H9 (cell line): ENCODE measurements around the gene ZNF618. TPM values are rescaled to one million over a fixed set of nuclear protein-coding genes. Genes with fewer than 3 reads are reported as not detected.

Source experiments
- DNase-seq: peaks from one replicate; pipeline ENCODE4 v3.0.0-alpha.2; 2017
- H2AFZ ChIP-seq: one replicate; pipeline ENCODE4 v1.6.1; 2013; ENCODE audit warnings: mild to moderate bottlenecking, low read length, control low read depth, moderate library complexity
- H2AK5ac ChIP-seq: 2 replicates; pipeline ENCODE4 v1.6.1; 2013; ENCODE audit warnings: low read length, control low read depth, mixed read lengths; ENCODE audit not compliant: insufficient read length
- H2BK120ac ChIP-seq: one replicate; pipeline ENCODE4 v1.6.1; 2013; ENCODE audit warnings: low read depth, mild to moderate bottlenecking, low read length, control low read depth, inconsistent platforms; ENCODE audit not compliant: poor library complexity, severe bottlenecking
- H2BK12ac ChIP-seq: 2 replicates; pipeline ENCODE4 v1.6.1; 2013; ENCODE audit warnings: low read length, control low read depth, mixed read lengths, low read depth; ENCODE audit not compliant: insufficient read length
- H2BK15ac ChIP-seq: 2 replicates; pipeline ENCODE4 v1.6.1; 2013; ENCODE audit warnings: low read depth, low read length, control low read depth
- H2BK20ac ChIP-seq: one replicate; pipeline ENCODE4 v1.6.1; 2013; ENCODE audit warnings: low read depth, mild to moderate bottlenecking, low read length, control low read depth, inconsistent platforms; ENCODE audit not compliant: poor library complexity, severe bottlenecking
- H2BK5ac ChIP-seq: 2 replicates; pipeline ENCODE4 v1.6.1; 2013; ENCODE audit warnings: low read length, control low read depth, mixed read lengths; ENCODE audit not compliant: insufficient read length
- H3K14ac ChIP-seq: 2 replicates; pipeline ENCODE4 v1.6.1; 2013; ENCODE audit warnings: low read length, control low read depth; ENCODE audit not compliant: insufficient read depth
- H3K18ac ChIP-seq: 2 replicates; pipeline ENCODE4 v1.6.1; 2013; ENCODE audit warnings: low read depth, mild to moderate bottlenecking, mixed read lengths, low read length, control low read depth; ENCODE audit not compliant: insufficient read length
- H3K23ac ChIP-seq: 2 replicates; pipeline ENCODE4 v1.6.1; 2013; ENCODE audit warnings: low read length, control low read depth, mixed read lengths, low read depth; ENCODE audit not compliant: insufficient read length
- H3K23me2 ChIP-seq: 2 replicates; pipeline ENCODE4 v1.6.1; 2013; ENCODE audit warnings: low read depth, mild to moderate bottlenecking, mixed read lengths, low read length, control low read depth; ENCODE audit not compliant: insufficient read length, poor library complexity, severe bottlenecking
- H3K27ac ChIP-seq: 2 replicates; pipeline ENCODE4 v1.5.1; 2013; ENCODE audit warnings: low read length, control low read depth, mixed read lengths, low read depth; ENCODE audit not compliant: insufficient read length
- H3K27me3 ChIP-seq: 2 replicates; pipeline ENCODE4 v1.6.1; 2013; ENCODE audit warnings: low read length, control low read depth, inconsistent platforms; ENCODE audit not compliant: insufficient read depth
- H3K4ac ChIP-seq: 2 replicates; pipeline ENCODE4 v1.6.1; 2013; ENCODE audit warnings: low read depth, mild to moderate bottlenecking, control low read depth, inconsistent platforms, low read length, moderate library complexity
- H3K4me1 ChIP-seq: 2 replicates; pipeline ENCODE4 v1.6.1; 2013; ENCODE audit warnings: low read length, control low read depth, inconsistent platforms; ENCODE audit not compliant: insufficient read depth
- H3K4me2 ChIP-seq: 2 replicates; pipeline ENCODE4 v1.6.1; 2013; ENCODE audit warnings: low read length, control low read depth, mixed read lengths; ENCODE audit not compliant: insufficient read length, insufficient read depth
- H3K56ac ChIP-seq: 2 replicates; pipeline ENCODE4 v1.6.1; 2013; ENCODE audit warnings: low read depth, mild to moderate bottlenecking, mixed read lengths, low read length, control low read depth; ENCODE audit not compliant: insufficient read length
- H3K79me1 ChIP-seq: 2 replicates; pipeline ENCODE4 v1.6.1; 2013; ENCODE audit warnings: low read depth, mild to moderate bottlenecking, moderate library complexity, low read length, control low read depth, inconsistent platforms; ENCODE audit not compliant: insufficient read depth, poor library complexity, severe bottlenecking
- H3K79me2 ChIP-seq: 2 replicates; pipeline ENCODE4 v1.6.1; 2013; ENCODE audit warnings: low read length, control low read depth, inconsistent platforms; ENCODE audit not compliant: insufficient read depth
- H3K9ac ChIP-seq: 2 replicates; pipeline ENCODE4 v1.6.1; 2013; ENCODE audit warnings: low read length, control low read depth, mixed read lengths; ENCODE audit not compliant: insufficient read length; ENCODE audit errors: extremely low read depth
- H3K9me3 ChIP-seq: one replicate; pipeline ENCODE4 v1.6.1; 2013; ENCODE audit warnings: low read depth, low read length, inconsistent platforms; ENCODE audit not compliant: control insufficient read depth
- H3T11ph ChIP-seq: one replicate; pipeline ENCODE4 v1.6.1; 2013; ENCODE audit warnings: mild to moderate bottlenecking, low read length, control low read depth, inconsistent platforms
- H4K20me1 ChIP-seq: one replicate; pipeline ENCODE4 v1.6.1; 2013; ENCODE audit not compliant: control insufficient read depth, insufficient read length, insufficient read depth
- H4K5ac ChIP-seq: 2 replicates; pipeline ENCODE4 v1.6.1; 2013; ENCODE audit warnings: low read depth, mild to moderate bottlenecking, mixed read lengths, low read length, control low read depth; ENCODE audit not compliant: insufficient read length
- H4K8ac ChIP-seq: replicated peaks from 2 replicates; pipeline ENCODE4 v1.6.1; 2013; ENCODE audit warnings: low read length, control low read depth, mixed read lengths, low read depth; ENCODE audit not compliant: insufficient read length
- H4K91ac ChIP-seq: 2 replicates; pipeline ENCODE4 v1.6.1; 2013; ENCODE audit warnings: low read depth, mild to moderate bottlenecking, moderate library complexity, mixed read lengths, low read length, control low read depth; ENCODE audit not compliant: insufficient read length
- H3K27ac Mint-ChIP-seq, 3 experiments: 2 replicates in 2 of 3; 3 replicates in 1 of 3; pipeline ENCODE4 v1.8.0; 2020 to 2021; ENCODE audit warnings: mixed read lengths in 3 of 3, mild to moderate bottlenecking in 1 of 3, moderate library complexity in 1 of 3
- H3K27me3 Mint-ChIP-seq: 2 replicates; pipeline ENCODE4 v1.8.0; 2021; ENCODE audit warnings: low read depth, mild to moderate bottlenecking, moderate library complexity, mixed read lengths
- H3K36me3 Mint-ChIP-seq, 3 experiments: 2 replicates in 2 of 3; 3 replicates in 1 of 3; pipeline ENCODE4 v1.8.0; 2020 to 2021; ENCODE audit warnings: low read depth in 3 of 3, mixed read lengths in 3 of 3; ENCODE audit not compliant: insufficient read depth in 1 of 3
- H3K4me1 Mint-ChIP-seq, 2 experiments: 2 replicates each; pipeline ENCODE4 v1.8.0; 2020; ENCODE audit warnings: mixed read lengths in 2 of 2
- H3K4me3 Mint-ChIP-seq, 2 experiments: 2 replicates in 1 of 2; 3 replicates in 1 of 2; pipeline ENCODE4 v1.8.0; 2020 to 2021; ENCODE audit warnings: mild to moderate bottlenecking in 2 of 2, mixed read lengths in 2 of 2, moderate library complexity in 1 of 2
- H3K9me3 Mint-ChIP-seq, 2 experiments: 2 replicates in 1 of 2; 3 replicates in 1 of 2; pipeline ENCODE4 v1.8.0; 2020; ENCODE audit warnings: mild to moderate bottlenecking in 2 of 2, mixed read lengths in 2 of 2, moderate library complexity in 1 of 2
- WGBS: extraction: QIAGEN DNeasy Blood & Tissue Kit; methylation state at CpG from one replicate; pipeline ENCODE4 v1.1.7; 2013; ENCODE audit warnings: missing lambda C conversion rate, low lambda C conversion rate, mixed read lengths; ENCODE audit not compliant: insufficient read length; ENCODE audit errors: extremely low coverage; 5-methylcytosine and 5-hydroxymethylcytosine counted together
- total RNA-seq: library from RNA; stranded (reverse); gene quantifications from 2 replicates; pipeline ENCODE4 v1.2.1, GENCODE V29; 2021
- TF ChIP-seq, protein P1 (sequence below): fragments of 200-600 bp; sonication (generic); conservative IDR thresholded peaks from 3 replicates; pipeline ENCODE4 v1.8.0; 2021; ENCODE audit warnings: antibody characterized with exemption, mild to moderate bottlenecking

ZNF618 gene
- total RNA-seq, 1 experiment from 2014 or later: 13.6 TPM

- H3K9me3 ChIP-seq: no peaks in the 10 kb centered on the region
- no peak overlapping the region for H3K4ac ChIP-seq
- TF ChIP-seq, protein P1, sequence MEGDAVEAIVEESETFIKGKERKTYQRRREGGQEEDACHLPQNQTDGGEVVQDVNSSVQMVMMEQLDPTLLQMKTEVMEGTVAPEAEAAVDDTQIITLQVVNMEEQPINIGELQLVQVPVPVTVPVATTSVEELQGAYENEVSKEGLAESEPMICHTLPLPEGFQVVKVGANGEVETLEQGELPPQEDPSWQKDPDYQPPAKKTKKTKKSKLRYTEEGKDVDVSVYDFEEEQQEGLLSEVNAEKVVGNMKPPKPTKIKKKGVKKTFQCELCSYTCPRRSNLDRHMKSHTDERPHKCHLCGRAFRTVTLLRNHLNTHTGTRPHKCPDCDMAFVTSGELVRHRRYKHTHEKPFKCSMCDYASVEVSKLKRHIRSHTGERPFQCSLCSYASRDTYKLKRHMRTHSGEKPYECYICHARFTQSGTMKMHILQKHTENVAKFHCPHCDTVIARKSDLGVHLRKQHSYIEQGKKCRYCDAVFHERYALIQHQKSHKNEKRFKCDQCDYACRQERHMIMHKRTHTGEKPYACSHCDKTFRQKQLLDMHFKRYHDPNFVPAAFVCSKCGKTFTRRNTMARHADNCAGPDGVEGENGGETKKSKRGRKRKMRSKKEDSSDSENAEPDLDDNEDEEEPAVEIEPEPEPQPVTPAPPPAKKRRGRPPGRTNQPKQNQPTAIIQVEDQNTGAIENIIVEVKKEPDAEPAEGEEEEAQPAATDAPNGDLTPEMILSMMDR: no peak
- peak overlapping the region in 1 of 3 experiments; percentile 81; a peak in 3 of 7 replicates for H3K27ac Mint-ChIP-seq
- no peak overlapping the region for H2BK20ac ChIP-seq
- no peak overlapping the region for H3T11ph ChIP-seq
- no peak overlapping the region for H2BK15ac ChIP-seq
- H3K56ac ChIP-seq: no peak overlapping the region
- H3K4me1 Mint-ChIP-seq: peaks cover 0 to 3% of the 10 kb centered on the region in 2 experiments; a peak in 1 of 4 replicates
- H2AK5ac ChIP-seq: no peak overlapping the region
- H3K27ac ChIP-seq: no peak overlapping the region
- no peak overlapping the region for H3K4me3 Mint-ChIP-seq
- WGBS: no CpG with 5 or more reads among the region's 14 CpGs
- H3K79me1 ChIP-seq: no peaks in the 10 kb centered on the region
- H3K79me2 ChIP-seq: no peaks in the 10 kb centered on the region
- H3K4me1 ChIP-seq: no peaks in the 10 kb centered on the region
- no peak overlapping the region for H4K8ac ChIP-seq
- no peak overlapping the region for H2BK5ac ChIP-seq
- no peak overlapping the region for H3K18ac ChIP-seq
- H4K91ac ChIP-seq: no peak overlapping the region
- no peak overlapping the region for H2AFZ ChIP-seq
- no peak overlapping the region for H4K5ac ChIP-seq
- no peak overlapping the region for H3K9ac ChIP-seq
- no peaks in the 10 kb centered on the region for H3K9me3 Mint-ChIP-seq
- no peak overlapping the region for H3K23ac ChIP-seq
- H2BK120ac ChIP-seq: no peak overlapping the region
- no peak for DNase-seq
- H3K27me3 Mint-ChIP-seq: no peaks in the 10 kb centered on the region
- no peak overlapping the region for H2BK12ac ChIP-seq
- peaks cover 0 to 21% (median 16%) of the 10 kb centered on the region in 3 experiments; a peak in 6 of 7 replicates for H3K36me3 Mint-ChIP-seq
- no peaks in the 10 kb centered on the region for H4K20me1 ChIP-seq
- no peak overlapping the region; the same call in 1 of the 2 replicates for H3K14ac ChIP-seq
- no peaks in the 10 kb centered on the region for H3K27me3 ChIP-seq
- peaks cover 3% of the 10 kb centered on the region for H3K23me2 ChIP-seq
- H3K4me2 ChIP-seq: no peak overlapping the region
Observed at GRCh38 chr9:113993838-113994540, 117.9 kb downstream of the ZNF618 start.
